GM10266 (cell line): ENCODE results near the gene SYT5.
"Not testable (repeated sequence)": the region's sequence is repeated elsewhere in the genome, so short reads cannot be mapped to it uniquely, and the experiment has no call there.

Experiments
- DNase-seq: peaks from one replicate; pipeline ENCODE4 v3.0.0; 2012; ENCODE audit errors: extremely low spot score
- CTCF ChIP-seq: IDR thresholded peaks from 2 replicates; pipeline ENCODE4 v1.5.1; 2012; ENCODE audit warnings: mild to moderate bottlenecking, low read depth; ENCODE audit not compliant: control insufficient read depth, insufficient read depth; ENCODE audit errors: missing control alignments

Gene SYT5

GRCh38 chr19:55216461-55217198 is 36.5 kb upstream of the SYT5 start:
- no peak for TF ChIP-seq CTCF
- peak; percentile 64 for DNase-seq

DNA sequence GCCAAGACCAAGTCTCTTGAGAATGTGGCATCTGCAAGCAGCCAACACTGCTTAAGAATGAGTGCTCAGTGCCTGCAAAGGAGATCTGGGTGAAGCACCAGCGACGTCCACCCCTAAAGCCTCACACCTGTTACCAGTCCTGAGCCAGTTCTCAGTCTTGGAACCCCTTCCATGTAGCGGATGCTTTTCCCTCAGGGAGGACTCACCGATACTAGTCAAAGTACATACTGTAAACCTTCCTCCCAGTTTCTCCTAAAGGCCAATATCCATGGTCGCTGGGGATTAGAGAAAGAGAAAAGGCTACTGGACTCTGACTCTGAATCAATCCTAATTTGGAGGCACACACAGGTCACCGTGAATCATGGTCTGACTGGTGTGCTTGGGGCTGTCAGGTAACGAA is 33.5 kb upstream of the SYT5 start:
- TF ChIP-seq CTCF, result no peak
- DNase-seq, result no peak

- DNase-seq, result no peak
These were observed 32.4 kb upstream of the SYT5 start for GRCh38 chr19:55212447-55212846.

GRCh38 chr19:55209693-55210472 is 29.8 kb upstream of the SYT5 start:
- TF ChIP-seq CTCF, result no peak
- DNase-seq, result no peak

More at GRCh38 chr19:55212447-55212846, 32.4 kb upstream of the SYT5 start:
- TF ChIP-seq CTCF, result peak; percentile 25

- no peak for DNase-seq
- no peak for TF ChIP-seq CTCF
These were observed 29.0 kb upstream of the SYT5 start, which contains the start of gene PTPRH for GRCh38 chr19:55208880-55209692. Gene PTPRH, minus strand, starts transcription at chr19:55209501. Its CDS starts 68 bp downstream, at chr19:55209433.

GRCh38 chr19:55206664-55207500 is 26.8 kb upstream of the SYT5 start:
- peak; percentile 53 for DNase-seq
- no peak for TF ChIP-seq CTCF

GRCh38 chr19:55202199-55202598 is 22.1 kb upstream of the SYT5 start:
- not testable (repeated sequence) for DNase-seq
